Testis (tissue), 3 donors: ENCODE measurements around the gene GRPR. TPM values are rescaled to one million over a fixed set of nuclear protein-coding genes. Genes with fewer than 3 reads are reported as not detected.
"Not testable (repeated sequence)": the region's sequence is repeated elsewhere in the genome, so short reads cannot be mapped to it uniquely, and the experiment has no call there.

Experiments used
- DNase-seq: peaks from one replicate; pipeline ENCODE4 v3.0.0-alpha.2; 2019
- H3K27ac ChIP-seq, 2 donors: fragments of 200-600 bp; sonication (generic); one replicate each; pipeline ENCODE4 v1.5.1; 2019
- H3K27me3 ChIP-seq: fragments of 200-600 bp; sonication (generic); one replicate; pipeline ENCODE4 v1.5.1; 2019
- H3K36me3 ChIP-seq: fragments of 200-600 bp; sonication (generic); one replicate; pipeline ENCODE4 v1.5.1; 2017; ENCODE audit warnings: low read depth; ENCODE audit errors: missing control alignments
- H3K4me1 ChIP-seq: fragments of 200-600 bp; sonication (generic); one replicate; pipeline ENCODE4 v1.5.1; 2019
- H3K4me3 ChIP-seq, 2 donors: fragments of 200-600 bp; sonication (generic); one replicate each; pipeline ENCODE4 v1.5.1; 2017 to 2019
- H3K9me3 ChIP-seq: fragments of 200-600 bp; sonication (generic); one replicate; pipeline ENCODE4 v1.5.1; 2017
- CTCF ChIP-seq, 3 experiments: fragments of 450-650 bp in 2 of 3; fragments of 200-600 bp in 1 of 3; sonication (generic) in 1 of 3; IDR thresholded peaks; one replicate each; pipeline ENCODE4 v1.5.1; 2016 to 2019; ENCODE audit warnings: antibody characterized with exemption in 3 of 3, mild to moderate bottlenecking in 2 of 3, moderate library complexity in 1 of 3
- POLR2A ChIP-seq: fragments of 450-650 bp; IDR thresholded peaks from one replicate; pipeline ENCODE4 v1.6.1; 2017; ENCODE audit warnings: antibody characterized with exemption, mild to moderate bottlenecking, moderate library complexity
- whole genome bisulfite sequencing, 2 donors: methylation state at CpG; one replicate each; pipeline ENCODE4 v1.1.5; 2018; 5-methylcytosine and 5-hydroxymethylcytosine counted together
- intact Hi-C: fragments of 100-400 bp; cut with DNase I; formaldehyde crosslinking; loops from one replicate; pipeline ENCODE4 v1.15.1; 2023; ENCODE audit warnings: low total_unique reads
- polyA plus RNA-seq: library from polyadenylated mRNA; stranded (reverse); fragments of 350-450 nt; fragmentation: Illumina TruSeq; extraction: RNeasy Lipid Tissue Mini Kit (QIAGEN cat#74804); gene quantifications from one replicate; pipeline ENCODE4 v1.2.3, GENCODE V29; 2014; ENCODE audit warnings: low read depth, low replicate concordance; ENCODE audit not compliant: insufficient read depth
- total RNA-seq, 2 donors: library from RNA; depleted of rRNA; stranded (reverse); fragments of >200 nt; gene quantifications; one replicate each; pipeline ENCODE4 v1.2.3, GENCODE V29; 2016

The GRPR gene
- total and polyA plus RNA-seq, 3 donors from 2014 or later: 0.12 to 0.21 TPM; not detected in 1

- Histone ChIP-seq H3K27me3 (no peaks in the 10 kb centered on the region), H3K4me3 (no peak overlapping the region), H3K4me1 (no peaks in the 10 kb centered on the region), H3K36me3 (no peaks in the 10 kb centered on the region), H3K27ac (no peak overlapping the region), H3K9me3 (no peaks in the 10 kb centered on the region)
- intact Hi-C loops: no loop called here
- no peak for TF ChIP-seq CTCF (IDR thresholded peaks at IDR 0.05)
- no peak for TF ChIP-seq POLR2A
- DNase-seq: no peak
Observed at GRCh38 chrX:16143968-16144367, 20.6 kb downstream of the GRPR start.

DNA sequence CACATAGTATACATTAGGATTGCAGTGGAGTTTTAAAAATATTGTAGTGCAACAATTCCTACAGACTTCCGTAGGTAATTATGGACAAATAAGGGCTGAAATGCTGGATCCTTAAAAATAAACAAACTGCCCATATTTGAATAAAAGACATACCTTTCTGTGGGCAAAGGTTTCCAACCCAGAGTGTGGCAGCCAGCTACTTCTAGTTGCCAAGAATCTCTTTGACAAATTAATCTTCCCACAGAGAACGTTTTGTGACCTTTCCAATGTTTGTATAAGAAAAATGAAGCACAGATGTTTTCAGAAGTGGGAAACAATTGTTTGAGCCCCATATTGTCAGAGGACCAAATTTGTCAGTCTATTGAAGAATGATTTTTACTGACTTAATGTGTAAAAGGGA is 21.1 kb downstream of the GRPR start:
- DNase-seq: no peak
- TF ChIP-seq POLR2A (no peak), CTCF (IDR thresholded peaks at IDR 0.05) (no peak)
- no peaks in the 10 kb centered on the region for H3K27me3 ChIP-seq
- H3K4me1 ChIP-seq: no peaks in the 10 kb centered on the region
- WGBS, 2 donors: 43 to 53% methylated on average over 2 of the region's 2 CpGs
- no peaks in the 10 kb centered on the region for H3K36me3 ChIP-seq
- no peak overlapping the region for H3K27ac ChIP-seq
- no peaks in the 10 kb centered on the region for H3K9me3 ChIP-seq
- intact Hi-C loops: no loop called here
- no peak overlapping the region for H3K4me3 ChIP-seq

DNA sequence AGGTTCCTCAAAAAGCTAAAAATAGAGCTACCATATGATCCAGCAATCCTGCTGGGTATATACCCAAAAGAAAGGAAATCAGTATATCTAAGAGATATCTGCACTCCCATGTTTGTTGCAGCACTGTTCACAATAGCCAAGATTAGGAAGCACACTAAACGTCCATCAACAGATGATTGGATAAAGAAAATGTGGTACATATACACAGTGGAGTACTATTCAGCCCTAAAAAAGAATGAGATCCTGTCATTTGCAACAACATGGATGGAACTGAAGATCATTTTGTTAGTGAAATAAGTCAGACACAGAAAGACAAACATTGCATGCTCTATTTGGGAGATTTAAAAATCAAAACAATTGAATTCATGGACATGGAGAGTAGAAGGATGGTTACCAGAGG is 21.7 kb downstream of the GRPR start:
- H3K27ac ChIP-seq, H3K27me3 ChIP-seq, DNase-seq, H3K9me3 ChIP-seq, intact Hi-C loops, H3K4me3 ChIP-seq, H3K36me3 ChIP-seq, H3K4me1 ChIP-seq: not testable (repeated sequence)
- 75 to 80% methylated on average over 1 of the region's 1 CpG for WGBS, 2 donors

- H3K27ac ChIP-seq: no peak overlapping the region
- H3K27me3 ChIP-seq: no peaks in the 10 kb centered on the region
- H3K4me1 ChIP-seq: no peaks in the 10 kb centered on the region
- DNase-seq: no peak
- no peaks in the 10 kb centered on the region for H3K36me3 ChIP-seq
- no peaks in the 10 kb centered on the region for H3K9me3 ChIP-seq
- intact Hi-C loops: no loop called here
- H3K4me3 ChIP-seq: no peak overlapping the region
- TF ChIP-seq CTCF (IDR thresholded peaks at IDR 0.05): no peak
- TF ChIP-seq POLR2A: no peak
Observed at GRCh38 chrX:16145656-16146055, 22.3 kb downstream of the GRPR start.

DNA sequence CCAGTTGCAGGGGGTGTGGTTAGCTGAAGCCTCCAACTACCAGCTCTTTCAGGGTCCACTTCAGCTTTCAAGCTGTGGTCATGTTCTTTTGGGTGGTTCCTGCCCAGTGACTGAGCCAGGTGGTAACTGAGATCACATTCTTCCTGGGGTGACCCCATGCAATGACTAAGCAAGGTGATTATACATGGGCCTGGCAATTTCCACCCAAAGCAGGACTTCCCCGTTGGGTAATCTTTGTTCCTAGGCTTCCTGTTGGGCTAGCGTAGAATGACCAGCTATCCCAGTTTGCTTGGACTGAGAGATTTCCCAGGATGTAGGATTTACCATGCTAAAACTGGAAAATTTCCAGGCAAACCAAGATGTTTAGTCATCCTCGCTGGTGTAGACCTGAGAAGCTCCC is 25.5 kb downstream of the GRPR start:
- Histone ChIP-seq H3K27me3 (no peaks in the 10 kb centered on the region), H3K27ac (no peak overlapping the region), H3K36me3 (no peaks in the 10 kb centered on the region), H3K4me3 (no peak overlapping the region), H3K4me1 (no peaks in the 10 kb centered on the region), H3K9me3 (no peaks in the 10 kb centered on the region)
- no peak for DNase-seq
- 100% methylated on average over 1 to 3 of the region's 3 CpGs for WGBS, 2 donors
- no peak for TF ChIP-seq POLR2A
- TF ChIP-seq CTCF (IDR thresholded peaks at IDR 0.05): no peak
- intact Hi-C loops: no loop called here
